NB4 (cell line): ENCODE measurements around the gene PIP5K1C.

Source experiments
- DNase-seq: peaks from one replicate; pipeline ENCODE4 v3.0.0; 2010; ENCODE audit warnings: low read depth
- H3K4me3 ChIP-seq: one replicate; pipeline ENCODE4 v1.5.1; 2011; ENCODE audit warnings: mild to moderate bottlenecking, low read depth, low read length, moderate library complexity
- MYC ChIP-seq: IDR thresholded peaks from 2 replicates; pipeline ENCODE4 v1.6.1; 2011; ENCODE audit warnings: low read depth, low read length
- POLR2A ChIP-seq: IDR thresholded peaks from 2 replicates; pipeline ENCODE4 v1.6.1; 2011; ENCODE audit warnings: mild to moderate bottlenecking; ENCODE audit not compliant: insufficient read length; ENCODE audit errors: extremely low read depth
- TF ChIP-seq, protein P1 (sequence below): IDR thresholded peaks from 2 replicates; pipeline ENCODE4 v1.6.1; 2011; ENCODE audit warnings: low read depth, low read length
- TF ChIP-seq, protein P2 (sequence below): IDR thresholded peaks from one replicate; pipeline ENCODE4 v1.5.1; 2012; ENCODE audit warnings: low read depth, low read length

Gene PIP5K1C

DNA sequence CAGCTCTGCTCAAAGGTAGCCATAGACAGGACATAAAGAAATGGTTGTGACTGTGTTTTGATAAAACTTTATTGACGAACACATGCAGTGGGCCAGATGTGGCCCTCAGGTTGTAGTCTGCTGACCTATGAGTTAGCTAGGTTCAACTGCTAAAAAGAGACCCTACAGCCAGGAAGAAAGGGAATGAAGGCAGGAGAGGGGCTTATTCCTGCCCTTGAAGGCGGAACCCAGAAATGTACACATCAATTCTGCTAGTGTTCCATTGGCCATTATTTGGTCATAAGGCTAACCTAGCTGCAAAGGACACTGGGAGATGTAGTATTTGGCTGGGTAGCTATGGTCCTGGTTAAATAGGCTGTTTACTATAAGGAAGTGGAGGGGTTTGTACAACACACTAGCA is 43.2 kb upstream of the PIP5K1C start:
- TF ChIP-seq POLR2A (no peak), MYC (no peak)
- TF ChIP-seq, protein P1, sequence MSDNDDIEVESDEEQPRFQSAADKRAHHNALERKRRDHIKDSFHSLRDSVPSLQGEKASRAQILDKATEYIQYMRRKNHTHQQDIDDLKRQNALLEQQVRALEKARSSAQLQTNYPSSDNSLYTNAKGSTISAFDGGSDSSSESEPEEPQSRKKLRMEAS = no peak
- TF ChIP-seq, protein P2, sequence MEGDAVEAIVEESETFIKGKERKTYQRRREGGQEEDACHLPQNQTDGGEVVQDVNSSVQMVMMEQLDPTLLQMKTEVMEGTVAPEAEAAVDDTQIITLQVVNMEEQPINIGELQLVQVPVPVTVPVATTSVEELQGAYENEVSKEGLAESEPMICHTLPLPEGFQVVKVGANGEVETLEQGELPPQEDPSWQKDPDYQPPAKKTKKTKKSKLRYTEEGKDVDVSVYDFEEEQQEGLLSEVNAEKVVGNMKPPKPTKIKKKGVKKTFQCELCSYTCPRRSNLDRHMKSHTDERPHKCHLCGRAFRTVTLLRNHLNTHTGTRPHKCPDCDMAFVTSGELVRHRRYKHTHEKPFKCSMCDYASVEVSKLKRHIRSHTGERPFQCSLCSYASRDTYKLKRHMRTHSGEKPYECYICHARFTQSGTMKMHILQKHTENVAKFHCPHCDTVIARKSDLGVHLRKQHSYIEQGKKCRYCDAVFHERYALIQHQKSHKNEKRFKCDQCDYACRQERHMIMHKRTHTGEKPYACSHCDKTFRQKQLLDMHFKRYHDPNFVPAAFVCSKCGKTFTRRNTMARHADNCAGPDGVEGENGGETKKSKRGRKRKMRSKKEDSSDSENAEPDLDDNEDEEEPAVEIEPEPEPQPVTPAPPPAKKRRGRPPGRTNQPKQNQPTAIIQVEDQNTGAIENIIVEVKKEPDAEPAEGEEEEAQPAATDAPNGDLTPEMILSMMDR = no peak
- peak; percentile 53 for DNase-seq
- no peak overlapping the region for H3K4me3 ChIP-seq

DNA sequence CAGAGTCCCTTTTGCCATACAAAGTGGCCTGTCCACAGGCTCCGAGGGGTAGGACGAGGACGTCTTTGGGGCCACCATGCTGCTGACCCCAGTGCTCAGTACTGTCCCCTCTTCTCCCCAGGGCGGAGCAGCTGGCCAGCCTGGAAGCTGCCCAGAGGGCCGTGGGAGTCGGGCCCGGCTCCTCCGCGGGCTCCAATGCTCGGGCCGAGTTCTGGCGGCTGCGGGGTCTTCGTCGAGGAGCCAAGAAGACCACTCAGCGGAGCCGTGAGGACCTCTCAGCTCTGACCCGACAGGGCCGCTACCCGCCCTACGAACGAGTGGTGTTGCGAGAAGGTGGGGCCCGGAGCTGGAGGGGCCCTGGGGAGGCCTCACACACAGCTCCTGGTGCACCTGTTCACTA is 40.2 kb upstream of the PIP5K1C start:
- TF ChIP-seq, protein P2 = no peak
- TF ChIP-seq MYC (no peak), POLR2A (no peak)
- TF ChIP-seq, protein P1 = no peak
- no peak for DNase-seq
- no peak overlapping the region for H3K4me3 ChIP-seq

DNA sequence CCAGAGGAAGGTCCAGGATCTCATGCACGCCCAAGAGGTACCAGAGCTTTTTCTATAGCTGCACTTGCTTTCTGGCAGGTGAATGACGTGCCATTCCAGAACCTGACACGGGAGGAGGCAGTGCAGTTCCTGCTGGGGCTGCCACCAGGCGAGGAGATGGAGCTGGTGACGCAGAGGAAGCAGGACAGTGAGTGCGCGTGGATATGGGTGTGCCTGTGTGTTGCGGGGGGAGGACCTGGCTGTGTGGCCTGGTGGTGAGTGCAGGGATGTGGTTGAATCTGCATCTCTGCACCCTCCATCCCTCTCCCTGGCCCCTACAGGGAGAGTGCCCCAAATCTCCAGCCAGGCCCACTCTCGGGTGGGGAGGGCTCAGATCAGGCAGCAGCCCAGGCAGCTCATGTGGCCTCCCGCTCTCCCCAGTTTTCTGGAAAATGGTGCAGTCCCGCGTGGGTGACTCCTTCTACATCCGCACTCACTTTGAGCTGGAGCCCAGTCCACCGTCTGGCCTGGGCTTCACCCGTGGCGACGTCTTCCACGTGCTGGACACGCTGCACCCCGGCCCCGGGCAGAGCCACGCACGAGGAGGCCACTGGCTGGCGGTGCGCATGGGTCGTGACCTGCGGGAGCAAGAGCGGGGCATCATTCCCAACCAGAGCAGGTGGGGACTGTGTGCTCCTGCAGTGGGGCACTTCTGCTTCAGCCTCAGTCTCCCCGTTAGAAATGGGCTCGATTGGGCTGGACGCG is 38.4 kb upstream of the PIP5K1C start:
- no peak for DNase-seq
- no peak overlapping the region for H3K4me3 ChIP-seq
- TF ChIP-seq POLR2A (no peak), MYC (no peak)
- TF ChIP-seq, protein P1 = no peak
- TF ChIP-seq, protein P2 = no peak

DNA sequence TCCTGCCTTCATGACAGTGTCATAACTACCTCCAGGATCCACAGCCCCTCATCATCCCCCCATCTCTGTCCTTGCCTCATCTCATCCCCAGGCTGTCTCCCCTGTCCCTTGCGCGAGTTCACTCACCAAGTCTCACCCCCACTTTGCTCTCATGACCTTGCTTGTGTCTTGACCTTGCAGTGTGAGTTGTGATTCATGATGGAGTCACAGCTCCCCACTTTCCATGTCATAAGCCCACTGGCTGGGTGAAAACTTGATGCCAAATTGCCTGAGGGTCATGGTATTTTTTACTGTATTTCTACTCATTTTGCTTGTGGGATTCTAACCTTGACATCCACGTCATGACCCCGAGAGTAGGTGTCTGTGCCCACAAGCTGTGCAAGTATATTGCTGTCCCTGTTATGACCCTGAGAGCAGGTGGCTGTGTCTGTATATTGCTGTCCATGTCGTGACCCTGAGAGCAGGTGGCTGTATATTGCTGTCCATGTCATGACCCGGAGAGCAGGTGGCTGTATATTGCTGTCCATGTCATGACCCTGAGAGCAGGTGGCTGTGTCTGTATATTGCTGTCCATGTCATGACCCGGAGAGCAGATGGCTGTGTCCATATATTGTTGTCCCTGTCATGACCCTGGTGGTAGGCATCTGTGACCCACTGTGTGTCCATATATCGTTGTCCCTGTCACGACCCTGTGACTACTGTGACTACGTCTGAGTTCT is 37.4 kb upstream of the PIP5K1C start:
- DNase-seq = no peak
- H3K4me3 ChIP-seq = no peak overlapping the region
- TF ChIP-seq, protein P1 = no peak
- no peak for TF ChIP-seq MYC
- TF ChIP-seq, protein P2 = no peak
- no peak for TF ChIP-seq POLR2A

DNA sequence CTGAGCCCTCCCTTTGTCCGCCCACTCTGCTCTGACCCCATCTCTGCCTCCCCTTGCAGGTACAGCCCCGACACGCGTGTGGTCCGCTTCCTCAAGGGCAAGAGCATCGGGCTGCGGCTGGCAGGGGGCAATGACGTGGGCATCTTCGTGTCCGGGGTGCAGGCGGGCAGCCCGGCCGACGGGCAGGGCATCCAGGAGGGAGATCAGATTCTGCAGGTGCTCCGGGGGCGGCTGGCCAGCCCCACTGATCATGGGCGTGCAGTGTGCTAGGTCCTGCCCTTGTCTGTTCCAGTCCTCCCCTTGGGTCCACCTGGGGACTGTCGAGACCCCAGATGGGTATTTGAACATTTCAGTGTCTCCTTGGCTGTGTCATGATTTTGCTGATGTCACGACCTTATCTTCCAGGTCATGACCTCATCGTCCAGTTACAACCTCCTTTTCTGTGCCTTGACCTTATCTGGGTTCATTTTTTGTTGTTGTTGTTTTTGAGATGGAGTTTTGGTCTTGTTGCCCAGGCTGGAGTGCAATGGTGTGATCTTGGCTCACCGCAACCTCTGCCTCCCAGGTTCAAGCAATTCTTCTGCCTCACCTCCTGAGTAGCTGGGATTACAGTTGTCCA is 35.9 kb upstream of the PIP5K1C start:
- no peak overlapping the region for H3K4me3 ChIP-seq
- no peak for DNase-seq
- TF ChIP-seq POLR2A = no peak
- TF ChIP-seq, protein P1 = no peak
- TF ChIP-seq, protein P2 = no peak
- TF ChIP-seq MYC = no peak
